ENCODE data around the gene RRP1B.
"Not testable (repeated sequence)": the region's sequence is repeated elsewhere in the genome, so short reads cannot be mapped to it uniquely, and the experiment has no call there.

The RRP1B gene

GRCh38 chr21:43643193-43643592 is 16.2 kb upstream of the RRP1B start:
- no peak for DNase-seq (ENCODE audit: low read depth)

- no peak for DNase-seq (ENCODE audit: low read depth)
Observed at GRCh38 chr21:43644071-43644470, 15.3 kb upstream of the RRP1B start.

GRCh38 chr21:43644609-43645008 is 14.8 kb upstream of the RRP1B start:
- no peak for DNase-seq (ENCODE audit: low read depth)

GRCh38 chr21:43645136-43645891 is 14.0 kb upstream of the RRP1B start:
- DNase-seq (ENCODE audit: low read depth): no peak

GRCh38 chr21:43645976-43646375 is 13.4 kb upstream of the RRP1B start:
- no peak for DNase-seq (ENCODE audit: low read depth)

- DNase-seq (ENCODE audit: low read depth): peak; percentile 78
Observed at GRCh38 chr21:43646550-43647260, 12.7 kb upstream of the RRP1B start.

- no peak for DNase-seq (ENCODE audit: low read depth)
Observed at GRCh38 chr21:43648171-43648570, 11.2 kb upstream of the RRP1B start.

- DNase-seq (ENCODE audit: low read depth): not testable (repeated sequence)
Observed at GRCh38 chr21:43651926-43652325, 7.4 kb upstream of the RRP1B start.

GRCh38 chr21:43652616-43653015 is 6.7 kb upstream of the RRP1B start:
- no peak for DNase-seq (ENCODE audit: low read depth)

GRCh38 chr21:43653626-43654025 is 5.7 kb upstream of the RRP1B start:
- DNase-seq (ENCODE audit: low read depth): no peak

GRCh38 chr21:43654806-43655489 is 4.4 kb upstream of the RRP1B start:
- no peak for DNase-seq (ENCODE audit: low read depth)

- DNase-seq (ENCODE audit: low read depth): no peak
Observed at GRCh38 chr21:43657355-43658087, 1.8 kb upstream of the RRP1B start.

GRCh38 chr21:43658088-43658741 is 1.1 kb upstream of the RRP1B start:
- DNase-seq (ENCODE audit: low read depth): no peak

GRCh38 chr21:43658769-43659135 is 608 bp upstream of the RRP1B start:
- DNase-seq (ENCODE audit: low read depth): no peak

- no peak for DNase-seq (ENCODE audit: low read depth)
Observed at GRCh38 chr21:43662286-43662685, 2.9 kb downstream of the RRP1B start.

- no peak for DNase-seq (ENCODE audit: low read depth)
Observed at GRCh38 chr21:43663033-43663432, 3.7 kb downstream of the RRP1B start.

GRCh38 chr21:43664358-43664757 is 5.0 kb downstream of the RRP1B start:
- DNase-seq (ENCODE audit: low read depth): no peak

- no peak for DNase-seq (ENCODE audit: low read depth)
Observed at GRCh38 chr21:43665879-43666278, 6.5 kb downstream of the RRP1B start.

- DNase-seq (ENCODE audit: low read depth): no peak
Observed at GRCh38 chr21:43667191-43667904, 8.0 kb downstream of the RRP1B start.

GRCh38 chr21:43669828-43670605 is 10.7 kb downstream of the RRP1B start:
- DNase-seq (ENCODE audit: low read depth): no peak
